Subcutaneous abdominal adipose tissue (tissue), 5 donors: Measurements from ENCODE around the gene NOS2.
"Not testable (repeated sequence)": the region's sequence is repeated elsewhere in the genome, so short reads cannot be mapped to it uniquely, and the experiment has no call there.

Source experiments
- H3K27ac ChIP-seq: one replicate; pipeline ENCODE4 v1.7.0; 2013; ENCODE audit warnings: low read depth, mild to moderate bottlenecking, inconsistent platforms, low read length, moderate library complexity
- H3K27me3 ChIP-seq, 5 donors: one replicate each; pipeline ENCODE4 v1.7.0; 2013; ENCODE audit warnings: low read length in 5 of 5, inconsistent platforms in 1 of 5; ENCODE audit not compliant: control insufficient read depth in 5 of 5, insufficient read depth in 4 of 5
- H3K36me3 ChIP-seq, 5 donors: one replicate each; pipeline ENCODE4 v1.7.0; 2013; ENCODE audit warnings: low read length in 5 of 5; ENCODE audit not compliant: control insufficient read depth in 5 of 5, insufficient read depth in 5 of 5
- H3K4me1 ChIP-seq, 5 donors: one replicate each; pipeline ENCODE4 v1.7.0; 2013; ENCODE audit warnings: low read length in 5 of 5, mild to moderate bottlenecking in 3 of 5, moderate library complexity in 1 of 5; ENCODE audit not compliant: control insufficient read depth in 5 of 5, insufficient read depth in 5 of 5
- H3K4me3 ChIP-seq, 5 donors: one replicate each; pipeline ENCODE4 v1.7.0; 2013; ENCODE audit warnings: low read length in 5 of 5, low read depth in 1 of 5
- H3K9ac ChIP-seq, 5 donors: one replicate each; pipeline ENCODE4 v1.7.0; 2013; ENCODE audit warnings: low read length in 5 of 5, mild to moderate bottlenecking in 4 of 5, moderate library complexity in 3 of 5
- H3K9me3 ChIP-seq, 5 donors: one replicate each; pipeline ENCODE4 v1.7.0; 2013; ENCODE audit warnings: low read length in 5 of 5; ENCODE audit not compliant: control insufficient read depth in 5 of 5
- donor health status: healthy.
- donor health status: healthy.
- donor health status: healthy.
- donor health status: healthy.
- donor health status: healthy.

The NOS2 gene

GRCh38 chr17:27725982-27726381, 74.3 kb downstream of the NOS2 start:
- not testable (repeated sequence) for H3K4me3 ChIP-seq, H3K4me1 ChIP-seq, H3K27ac ChIP-seq

GRCh38 chr17:27721797-27722196, 78.5 kb downstream of the NOS2 start:
- Histone ChIP-seq H3K9me3 (no peaks in the 10 kb centered on the region), H3K27me3 (no peaks in the 10 kb centered on the region), H3K27ac (no peak overlapping the region), H3K4me3 (no peak overlapping the region), H3K9ac (no peak overlapping the region), H3K4me1 (no peaks in the 10 kb centered on the region), H3K36me3 (no peaks in the 10 kb centered on the region)

More at GRCh38 chr17:27725982-27726381, 74.3 kb downstream of the NOS2 start:
- H3K9ac ChIP-seq, H3K36me3 ChIP-seq, H3K27me3 ChIP-seq, H3K9me3 ChIP-seq: not testable (repeated sequence)
